CD4-positive, alpha-beta T cell (primary cell): ENCODE measurements around the gene ERC2. TPM values are rescaled to one million over a fixed set of nuclear protein-coding genes. Genes with fewer than 3 reads are reported as not detected.

Experiments used
- ATAC-seq: fragments of 200-7000 bp; cut with Tn5 transposase; one replicate; pipeline ENCODE4 v1.10.0; 2022; ENCODE audit warnings: mild to moderate bottlenecking; ENCODE audit not compliant: poor library complexity
- CTCF ChIA-PET: fragments of 350-600 bp; sonication (Branson Sonifier 250); formaldehyde crosslinking; loops from one replicate; lab custom pipeline; 2021; ENCODE audit warnings: antibody characterized with exemption, inconsistent platforms; lab: Charles Lee
- POLR2A ChIA-PET: fragments of 350-600 bp; sonication (Branson Sonifier 250); formaldehyde crosslinking; loops from one replicate; lab custom pipeline; 2021; ENCODE audit warnings: antibody characterized with exemption, inconsistent platforms; lab: Charles Lee
- DNase-seq, 14 experiments: peaks; one replicate each; pipeline ENCODE4 v3.0.0-alpha.2; 2013 to 2020; ENCODE audit warnings: mixed read lengths in 2 of 14
- H3K27ac ChIP-seq, 2 donors: one replicate each; pipeline versions ENCODE4 v1.5.1 to v1.7.0; 2013; ENCODE audit warnings: low read length in 2 of 2, low read depth in 1 of 2, mild to moderate bottlenecking in 1 of 2
- H3K27me3 ChIP-seq, 2 experiments: 1 replicate in 1 of 2; 2 replicates in 1 of 2; pipeline versions ENCODE4 v1.6.1 to v1.7.0; 2013; ENCODE audit warnings: low read length in 2 of 2, control low read depth in 1 of 2, mild to moderate bottlenecking in 1 of 2, moderate library complexity in 1 of 2; ENCODE audit not compliant: insufficient read depth in 2 of 2, control insufficient read depth in 1 of 2
- H3K36me3 ChIP-seq: one replicate; pipeline ENCODE4 v1.6.1; 2013; ENCODE audit warnings: low read length, control low read depth; ENCODE audit not compliant: insufficient read depth
- H3K4me1 ChIP-seq: one replicate; pipeline ENCODE4 v1.6.1; 2013; ENCODE audit warnings: low read length, control low read depth; ENCODE audit not compliant: insufficient read depth
- H3K4me3 ChIP-seq: one replicate; pipeline ENCODE4 v1.5.1; 2013; ENCODE audit warnings: mild to moderate bottlenecking, low read length, moderate library complexity
- H3K9me3 ChIP-seq, 2 experiments: 1 replicate in 1 of 2; 2 replicates in 1 of 2; pipeline versions ENCODE4 v1.6.1 to v1.7.0; 2013; ENCODE audit warnings: low read length in 2 of 2, mild to moderate bottlenecking in 2 of 2, control low read depth in 1 of 2, moderate library complexity in 1 of 2; ENCODE audit not compliant: control insufficient read depth in 1 of 2, insufficient read depth in 1 of 2
- H3K27ac Mint-ChIP-seq: one replicate; pipeline ENCODE4 v1.8.0; 2020; ENCODE audit warnings: mixed read lengths
- H3K27me3 Mint-ChIP-seq: one replicate; pipeline ENCODE4 v1.8.0; 2021; ENCODE audit warnings: mixed read lengths
- H3K36me3 Mint-ChIP-seq: one replicate; pipeline ENCODE4 v1.8.0; 2021; ENCODE audit warnings: low read depth, mixed read lengths
- H3K4me1 Mint-ChIP-seq: one replicate; pipeline ENCODE4 v1.8.0; 2021; ENCODE audit warnings: low read depth, mixed read lengths
- H3K4me3 Mint-ChIP-seq: one replicate; pipeline ENCODE4 v1.8.0; 2020; ENCODE audit warnings: mild to moderate bottlenecking, mixed read lengths
- H3K9me3 Mint-ChIP-seq: one replicate; pipeline ENCODE4 v1.8.0; 2020; ENCODE audit warnings: mixed read lengths
- CTCF ChIP-seq: fragments of 200-600 bp; IDR thresholded peaks from one replicate; pipeline ENCODE4 v1.8.0; 2022; ENCODE audit warnings: antibody characterized with exemption, mild to moderate bottlenecking
- intact Hi-C, 2 experiments: fragments of 100-400 bp; cut with DNase I in 1 of 2; cut with micrococcal nuclease in 1 of 2; formaldehyde crosslinking; loops; one replicate each; pipeline versions ENCODE4 v1.15.1 to v1.9.0; 2023 to 2025; cut with DNase I, micrococcal nuclease
- total RNA-seq, 174 experiments: library from RNA in 2 of 174; stranded (reverse) in 2 of 174; gene quantifications; one replicate each; pipeline ENCODE4 v1.2.3 and lab custom pipeline; 2021 to 2026

The ERC2 gene
- total RNA-seq, 2 experiments from 2014 or later: not detected

GRCh38 chr3:55801068-55801467 lies 667.2 kb downstream of the ERC2 start:
- peaks cover 3% of the 10 kb centered on the region for H3K9me3 Mint-ChIP-seq
- DNase-seq: no peak
- H3K27me3 ChIP-seq: no peaks in the 10 kb centered on the region

GRCh38 chr3:55797775-55798174 lies 670.5 kb downstream of the ERC2 start:
- Mint-ChIP-seq H3K27me3 (no peaks in the 10 kb centered on the region), H3K36me3 (no peaks in the 10 kb centered on the region), H3K4me1 (no peaks in the 10 kb centered on the region), H3K4me3 (no peak overlapping the region), H3K27ac (no peak overlapping the region), H3K9me3 (peaks cover 3% of the 10 kb centered on the region)
- ATAC-seq (no peak), DNase-seq (no peak)
- ChIA-PET CTCF (no interaction called here), POLR2A (no interaction called here)
- Histone ChIP-seq H3K4me3 (no peak overlapping the region), H3K27me3 (no peaks in the 10 kb centered on the region), H3K36me3 (no peaks in the 10 kb centered on the region), H3K9me3 (peaks cover 0 to 10% of the 10 kb centered on the region in 2 experiments), H3K27ac (no peak overlapping the region), H3K4me1 (no peaks in the 10 kb centered on the region)
- no peak for TF ChIP-seq CTCF
- intact Hi-C loops: no loop called here

More at GRCh38 chr3:55801068-55801467, 667.2 kb downstream of the ERC2 start:
- Mint-ChIP-seq H3K36me3 (no peaks in the 10 kb centered on the region), H3K4me1 (no peaks in the 10 kb centered on the region), H3K27me3 (no peaks in the 10 kb centered on the region), H3K27ac (no peak overlapping the region), H3K4me3 (no peak overlapping the region)
- intact Hi-C loops: no loop called here
- H3K36me3 ChIP-seq: no peaks in the 10 kb centered on the region
- no peak for TF ChIP-seq CTCF
- CTCF ChIA-PET: no interaction called here
- H3K4me1 ChIP-seq: no peaks in the 10 kb centered on the region
- H3K27ac ChIP-seq: no peak overlapping the region
- no peak for ATAC-seq
- H3K4me3 ChIP-seq: no peak overlapping the region
- peaks cover 0 to 9% of the 10 kb centered on the region in 2 experiments for H3K9me3 ChIP-seq
- POLR2A ChIA-PET: no interaction called here

- H3K27me3 Mint-ChIP-seq: no peaks in the 10 kb centered on the region
These were observed 671.2 kb downstream of the ERC2 start for GRCh38 chr3:55797084-55797483.

More at GRCh38 chr3:55797084-55797483, 671.2 kb downstream of the ERC2 start:
- Histone ChIP-seq H3K4me3 (no peak overlapping the region), H3K4me1 (no peaks in the 10 kb centered on the region), H3K27ac (no peak overlapping the region), H3K9me3 (peaks cover 0 to 10% of the 10 kb centered on the region in 2 experiments), H3K27me3 (no peaks in the 10 kb centered on the region), H3K36me3 (no peaks in the 10 kb centered on the region)
- H3K4me1 Mint-ChIP-seq: no peaks in the 10 kb centered on the region
- ChIA-PET POLR2A (no interaction called here), CTCF (no interaction called here)
- no peak overlapping the region for H3K27ac Mint-ChIP-seq
- H3K9me3 Mint-ChIP-seq: peaks cover 3% of the 10 kb centered on the region
- intact Hi-C loops: no loop called here
- no peaks in the 10 kb centered on the region for H3K36me3 Mint-ChIP-seq
- H3K4me3 Mint-ChIP-seq: no peak overlapping the region
- ATAC-seq (no peak), DNase-seq (no peak)
- TF ChIP-seq CTCF: no peak
